Measurements from ENCODE around the gene TUBB4A.

The TUBB4A gene

GRCh38 chr19:6489278-6490061, 12.6 kb downstream of the TUBB4A start:
- no peak overlapping the region for H3K4me3 ChIP-seq (ENCODE audit: insufficient read length, low read depth)
- 0 out of 2 replicates have a peak, but pooled peaks cover 5% of the 10 kb centered on the region for H3K9me3 ChIP-seq (ENCODE audit: insufficient read depth, low read length)
- no peak for TF ChIP-seq YY1 (IDR thresholded peaks at IDR 0.05; ENCODE audit: insufficient read depth, insufficient read length)
- TF ChIP-seq SUZ12 (IDR thresholded peaks at IDR 0.05; ENCODE audit: extremely low read depth, insufficient read depth, insufficient read length): no peak
- no peak for TF ChIP-seq ZNF274 (IDR thresholded peaks at IDR 0.05; ENCODE audit: low read depth, low read length)
- H3K36me3 ChIP-seq (ENCODE audit: insufficient read depth, insufficient read length, low read length): no peaks in the 10 kb centered on the region
- H3K9ac ChIP-seq (ENCODE audit: insufficient read length, low read depth): no peak overlapping the region
- no peaks in the 10 kb centered on the region for H3K27me3 ChIP-seq (ENCODE audit: insufficient read depth, insufficient read length)
- DNase-seq (ENCODE audit: low read depth, low spot score): no peak
- H3K4me1 ChIP-seq (ENCODE audit: insufficient read depth, insufficient read length): no peaks in the 10 kb centered on the region

- no peaks in the 10 kb centered on the region for H3K9me3 ChIP-seq (ENCODE audit: insufficient read depth, low read length)
- peaks cover 15% of the 10 kb centered on the region for H3K4me1 ChIP-seq (ENCODE audit: insufficient read depth, insufficient read length)
- no peak for DNase-seq (ENCODE audit: low read depth, low spot score)
- H3K36me3 ChIP-seq (ENCODE audit: insufficient read depth, insufficient read length, low read length): no peaks in the 10 kb centered on the region
- H3K9ac ChIP-seq (ENCODE audit: insufficient read length, low read depth): no peak overlapping the region
- H3K4me3 ChIP-seq (ENCODE audit: insufficient read length, low read depth): no peak overlapping the region
- H3K27me3 ChIP-seq (ENCODE audit: insufficient read depth, insufficient read length): no peaks in the 10 kb centered on the region
- TF ChIP-seq YY1 (IDR thresholded peaks at IDR 0.05; ENCODE audit: insufficient read depth, insufficient read length): no peak
- no peak for TF ChIP-seq ZNF274 (IDR thresholded peaks at IDR 0.05; ENCODE audit: low read depth, low read length)
- TF ChIP-seq SUZ12 (IDR thresholded peaks at IDR 0.05; ENCODE audit: extremely low read depth, insufficient read depth, insufficient read length): no peak
Measured at GRCh38 chr19:6484831-6485230, 17.3 kb downstream of the TUBB4A start.

- no peaks in the 10 kb centered on the region for H3K36me3 ChIP-seq (ENCODE audit: insufficient read depth, insufficient read length, low read length)
Measured at GRCh38 chr19:6484230-6484629, 17.9 kb downstream of the TUBB4A start.

GRCh38 chr19:6483235-6483634, 18.9 kb downstream of the TUBB4A start:
- Histone ChIP-seq H3K9ac (ENCODE audit: insufficient read length, low read depth) (no peak overlapping the region), H3K4me3 (ENCODE audit: insufficient read length, low read depth) (no peak overlapping the region), H3K4me1 (ENCODE audit: insufficient read depth, insufficient read length) (peaks cover 22% of the 10 kb centered on the region), H3K36me3 (ENCODE audit: insufficient read depth, insufficient read length, low read length) (no peaks in the 10 kb centered on the region), H3K9me3 (ENCODE audit: insufficient read depth, low read length) (no peaks in the 10 kb centered on the region), H3K27me3 (ENCODE audit: insufficient read depth, insufficient read length) (no peaks in the 10 kb centered on the region)
- TF ChIP-seq YY1 (IDR thresholded peaks at IDR 0.05; ENCODE audit: insufficient read depth, insufficient read length): no peak
- DNase-seq (ENCODE audit: low read depth, low spot score): no peak

More at GRCh38 chr19:6484230-6484629, 17.9 kb downstream of the TUBB4A start:
- no peaks in the 10 kb centered on the region for H3K27me3 ChIP-seq (ENCODE audit: insufficient read depth, insufficient read length)
- DNase-seq (ENCODE audit: low read depth, low spot score): no peak
- no peak overlapping the region for H3K9ac ChIP-seq (ENCODE audit: insufficient read length, low read depth)
- no peaks in the 10 kb centered on the region for H3K9me3 ChIP-seq (ENCODE audit: insufficient read depth, low read length)
- TF ChIP-seq ZNF274 (IDR thresholded peaks at IDR 0.05; ENCODE audit: low read depth, low read length) (no peak), SUZ12 (IDR thresholded peaks at IDR 0.05; ENCODE audit: extremely low read depth, insufficient read depth, insufficient read length) (no peak), YY1 (IDR thresholded peaks at IDR 0.05; ENCODE audit: insufficient read depth, insufficient read length) (no peak)
- no peak overlapping the region for H3K4me3 ChIP-seq (ENCODE audit: insufficient read length, low read depth)
- H3K4me1 ChIP-seq (ENCODE audit: insufficient read depth, insufficient read length): peaks cover 17% of the 10 kb centered on the region

- Histone ChIP-seq H3K9ac (ENCODE audit: insufficient read length, low read depth) (no peak overlapping the region), H3K9me3 (ENCODE audit: insufficient read depth, low read length) (no peaks in the 10 kb centered on the region), H3K36me3 (ENCODE audit: insufficient read depth, insufficient read length, low read length) (no peaks in the 10 kb centered on the region), H3K4me1 (ENCODE audit: insufficient read depth, insufficient read length) (peaks cover 22% of the 10 kb centered on the region), H3K27me3 (ENCODE audit: insufficient read depth, insufficient read length) (no peaks in the 10 kb centered on the region), H3K4me3 (ENCODE audit: insufficient read length, low read depth) (no peak overlapping the region)
- no peak for TF ChIP-seq ZNF274 (IDR thresholded peaks at IDR 0.05; ENCODE audit: low read depth, low read length)
- no peak for TF ChIP-seq YY1 (IDR thresholded peaks at IDR 0.05; ENCODE audit: insufficient read depth, insufficient read length)
- TF ChIP-seq SUZ12 (IDR thresholded peaks at IDR 0.05; ENCODE audit: extremely low read depth, insufficient read depth, insufficient read length): no peak
- no peak for DNase-seq (ENCODE audit: low read depth, low spot score)
Measured at GRCh38 chr19:6482343-6482686, 19.8 kb downstream of the TUBB4A start.

GRCh38 chr19:6481541-6482342, 20.4 kb downstream of the TUBB4A start, which contains the start of gene DENND1C:
Gene DENND1C (minus strand): TSS chr19:6481787. CDS start chr19:6481695, 92 bp downstream.
- no peak within 1 kb of the TSS for H3K4me3 ChIP-seq (ENCODE audit: insufficient read length, low read depth)
- H3K9ac ChIP-seq (ENCODE audit: insufficient read length, low read depth): peak within 1 kb of the TSS; percentile 26
- H3K4me1 ChIP-seq (ENCODE audit: insufficient read depth, insufficient read length): peaks cover 26% of the 10 kb centered on the region
- H3K36me3 ChIP-seq (ENCODE audit: insufficient read depth, insufficient read length, low read length): no peaks in the 10 kb centered on the region
- TF ChIP-seq YY1 (IDR thresholded peaks at IDR 0.05; ENCODE audit: insufficient read depth, insufficient read length) (no peak), ZNF274 (IDR thresholded peaks at IDR 0.05; ENCODE audit: low read depth, low read length) (no peak), SUZ12 (IDR thresholded peaks at IDR 0.05; ENCODE audit: extremely low read depth, insufficient read depth, insufficient read length) (no peak)
- H3K9me3 ChIP-seq (ENCODE audit: insufficient read depth, low read length): no peaks in the 10 kb centered on the region
- no peaks in the 10 kb centered on the region for H3K27me3 ChIP-seq (ENCODE audit: insufficient read depth, insufficient read length)
- no peak for DNase-seq (ENCODE audit: low read depth, low spot score)

- no peaks in the 10 kb centered on the region for H3K27me3 ChIP-seq (ENCODE audit: insufficient read depth, insufficient read length)
- no peaks in the 10 kb centered on the region for H3K36me3 ChIP-seq (ENCODE audit: insufficient read depth, insufficient read length, low read length)
- H3K4me1 ChIP-seq (ENCODE audit: insufficient read depth, insufficient read length): peaks cover 26% of the 10 kb centered on the region
- no peaks in the 10 kb centered on the region for H3K9me3 ChIP-seq (ENCODE audit: insufficient read depth, low read length)
- no peak overlapping the region for H3K9ac ChIP-seq (ENCODE audit: insufficient read length, low read depth)
- no peak overlapping the region for H3K4me3 ChIP-seq (ENCODE audit: insufficient read length, low read depth)
- TF ChIP-seq SUZ12 (IDR thresholded peaks at IDR 0.05; ENCODE audit: extremely low read depth, insufficient read depth, insufficient read length) (no peak), YY1 (IDR thresholded peaks at IDR 0.05; ENCODE audit: insufficient read depth, insufficient read length) (no peak), ZNF274 (IDR thresholded peaks at IDR 0.05; ENCODE audit: low read depth, low read length) (no peak)
- no peak for DNase-seq (ENCODE audit: low read depth, low spot score)
Measured at GRCh38 chr19:6480848-6481415, 21.2 kb downstream of the TUBB4A start.
